KMS-11 (cell line): ENCODE measurements around the gene RILP.

Source experiments
- H2AFZ ChIP-seq: fragments of 200-600 bp; sonication (generic); 2 replicates; pipeline ENCODE4 v1.6.1; 2016; ENCODE audit warnings: antibody characterized with exemption, mixed run types, low read depth
- H3K27ac ChIP-seq: fragments of 200-600 bp; sonication (generic); 2 replicates; pipeline ENCODE4 v1.6.1; 2016; ENCODE audit warnings: mild to moderate bottlenecking, mixed run types
- H3K27me3 ChIP-seq: fragments of 200-600 bp; sonication (generic); 2 replicates; pipeline ENCODE4 v1.6.1; 2017; ENCODE audit warnings: mild to moderate bottlenecking, low read depth, mixed run types, moderate library complexity; ENCODE audit not compliant: insufficient read depth
- H3K36me3 ChIP-seq: fragments of 200-600 bp; sonication (generic); 2 replicates; pipeline ENCODE4 v1.6.1; 2017; ENCODE audit warnings: mild to moderate bottlenecking, mixed run types; ENCODE audit not compliant: insufficient read depth
- H3K4me1 ChIP-seq: fragments of 200-600 bp; sonication (generic); 2 replicates; pipeline ENCODE4 v1.6.1; 2016; ENCODE audit warnings: mild to moderate bottlenecking, low read depth, mixed run types; ENCODE audit not compliant: poor library complexity, severe bottlenecking
- H3K4me2 ChIP-seq: fragments of 200-600 bp; sonication (generic); 2 replicates; pipeline ENCODE4 v1.7.0; 2016; ENCODE audit warnings: mild to moderate bottlenecking, mixed run types
- H3K4me3 ChIP-seq: fragments of 200-600 bp; sonication (generic); IDR thresholded peaks from 2 replicates; pipeline ENCODE4 v1.6.1; 2017; ENCODE audit warnings: low read depth, low read length, mixed read lengths; ENCODE audit not compliant: insufficient read depth
- H3K79me2 ChIP-seq: fragments of 200-600 bp; sonication (generic); 2 replicates; pipeline ENCODE4 v1.6.1; 2016; ENCODE audit warnings: low read depth, mixed run types; ENCODE audit not compliant: insufficient read depth
- H3K9ac ChIP-seq: fragments of 200-600 bp; sonication (generic); 2 replicates; pipeline ENCODE4 v1.6.1; 2016; ENCODE audit warnings: mild to moderate bottlenecking, mixed run types
- H4K20me1 ChIP-seq: fragments of 200-600 bp; sonication (generic); 2 replicates; pipeline ENCODE4 v1.6.1; 2016; ENCODE audit warnings: mild to moderate bottlenecking, mixed run types; ENCODE audit not compliant: insufficient read depth
- TF ChIP-seq, protein P1 (sequence below): fragments of 200-600 bp; sonication (generic); conservative IDR thresholded peaks from 2 replicates; pipeline ENCODE4 v1.6.1; 2017; ENCODE audit warnings: low read depth, mild to moderate bottlenecking, antibody characterized with exemption, low read length, moderate library complexity, mixed read lengths

The RILP gene

DNA sequence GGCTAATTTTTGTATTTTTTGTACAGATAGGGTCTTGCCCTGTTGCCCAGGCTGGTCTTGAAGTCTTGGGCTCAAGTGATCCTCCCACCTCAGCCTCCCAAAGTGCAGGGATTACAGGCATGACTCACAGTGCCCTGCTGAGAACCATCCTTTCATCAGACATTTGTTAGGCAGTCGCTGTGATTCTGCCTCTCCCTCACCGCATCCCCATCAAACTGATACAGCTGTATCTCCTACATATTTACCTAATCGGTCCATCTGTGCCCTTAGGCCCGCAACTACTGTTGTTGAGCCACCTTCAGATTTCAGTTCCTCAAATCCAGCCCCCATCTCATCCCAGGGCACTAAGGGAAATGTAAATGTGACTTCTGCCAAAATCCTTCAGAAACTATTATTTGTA lies 19.0 kb downstream of the RILP start:
- Histone ChIP-seq H3K36me3 (no peaks in the 10 kb centered on the region), H3K4me3 (no peak overlapping the region), H4K20me1 (no peaks in the 10 kb centered on the region), H3K79me2 (no peaks in the 10 kb centered on the region), H3K27me3 (no peaks in the 10 kb centered on the region), H3K4me1 (peaks cover 13% of the 10 kb centered on the region), H2AFZ (no peak overlapping the region), H3K9ac (no peak overlapping the region), H3K27ac (no peak overlapping the region), H3K4me2 (no peak overlapping the region)
- TF ChIP-seq, protein P1, sequence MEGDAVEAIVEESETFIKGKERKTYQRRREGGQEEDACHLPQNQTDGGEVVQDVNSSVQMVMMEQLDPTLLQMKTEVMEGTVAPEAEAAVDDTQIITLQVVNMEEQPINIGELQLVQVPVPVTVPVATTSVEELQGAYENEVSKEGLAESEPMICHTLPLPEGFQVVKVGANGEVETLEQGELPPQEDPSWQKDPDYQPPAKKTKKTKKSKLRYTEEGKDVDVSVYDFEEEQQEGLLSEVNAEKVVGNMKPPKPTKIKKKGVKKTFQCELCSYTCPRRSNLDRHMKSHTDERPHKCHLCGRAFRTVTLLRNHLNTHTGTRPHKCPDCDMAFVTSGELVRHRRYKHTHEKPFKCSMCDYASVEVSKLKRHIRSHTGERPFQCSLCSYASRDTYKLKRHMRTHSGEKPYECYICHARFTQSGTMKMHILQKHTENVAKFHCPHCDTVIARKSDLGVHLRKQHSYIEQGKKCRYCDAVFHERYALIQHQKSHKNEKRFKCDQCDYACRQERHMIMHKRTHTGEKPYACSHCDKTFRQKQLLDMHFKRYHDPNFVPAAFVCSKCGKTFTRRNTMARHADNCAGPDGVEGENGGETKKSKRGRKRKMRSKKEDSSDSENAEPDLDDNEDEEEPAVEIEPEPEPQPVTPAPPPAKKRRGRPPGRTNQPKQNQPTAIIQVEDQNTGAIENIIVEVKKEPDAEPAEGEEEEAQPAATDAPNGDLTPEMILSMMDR: no peak

DNA sequence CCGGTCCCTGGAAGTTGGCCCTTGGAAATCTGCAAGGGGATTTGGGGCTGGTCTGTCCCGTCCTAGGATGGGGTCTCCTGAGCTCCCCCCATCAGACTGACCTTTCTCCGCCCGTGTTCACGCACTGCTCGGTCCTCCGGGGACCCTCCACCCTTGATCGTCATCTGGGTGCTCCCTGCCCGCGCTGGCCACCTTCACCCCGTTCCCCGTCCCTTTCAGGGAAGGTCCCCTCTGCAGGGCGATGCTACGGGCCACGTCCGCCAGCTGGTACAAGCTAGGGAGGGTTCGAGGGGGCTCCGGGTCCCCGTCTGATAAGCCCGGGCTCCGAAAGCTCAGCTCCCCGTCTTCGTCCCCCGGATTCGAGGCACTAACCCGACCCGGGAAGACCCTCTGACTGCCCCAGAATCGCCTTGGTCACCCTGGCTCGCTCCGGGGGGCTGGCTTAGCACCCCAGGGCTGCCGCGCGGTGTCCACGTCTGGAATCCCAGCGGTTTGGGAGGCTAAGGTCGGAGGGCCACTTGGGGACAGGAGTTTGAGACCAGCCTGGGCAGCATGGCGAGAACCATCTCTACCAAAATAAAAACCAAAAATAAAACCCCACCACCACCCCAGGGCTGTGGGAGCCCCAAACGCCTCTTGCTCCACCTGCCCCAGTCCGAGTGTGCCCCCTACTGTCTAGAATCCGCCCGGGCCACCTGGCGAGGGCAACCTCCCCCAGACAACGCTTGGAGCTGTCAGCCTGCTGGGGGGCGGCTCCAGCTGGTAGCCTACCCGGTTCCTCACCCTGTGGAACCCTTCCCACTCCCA lies 20.0 kb downstream of the RILP start:
- peak overlapping the region; percentile 85 for H3K9ac ChIP-seq
- H3K4me2 ChIP-seq: peak overlapping the region; percentile 80
- peak overlapping the region; percentile 82 for H3K27ac ChIP-seq
- H3K79me2 ChIP-seq: no peaks in the 10 kb centered on the region
- H3K4me1 ChIP-seq: peaks cover 13% of the 10 kb centered on the region
- H3K36me3 ChIP-seq: no peaks in the 10 kb centered on the region
- peak overlapping the region; percentile 75 for H2AFZ ChIP-seq
- TF ChIP-seq, protein P1: peak; percentile 64
- no peaks in the 10 kb centered on the region for H3K27me3 ChIP-seq
- H3K4me3 ChIP-seq: no peak overlapping the region
- H4K20me1 ChIP-seq: no peaks in the 10 kb centered on the region

DNA sequence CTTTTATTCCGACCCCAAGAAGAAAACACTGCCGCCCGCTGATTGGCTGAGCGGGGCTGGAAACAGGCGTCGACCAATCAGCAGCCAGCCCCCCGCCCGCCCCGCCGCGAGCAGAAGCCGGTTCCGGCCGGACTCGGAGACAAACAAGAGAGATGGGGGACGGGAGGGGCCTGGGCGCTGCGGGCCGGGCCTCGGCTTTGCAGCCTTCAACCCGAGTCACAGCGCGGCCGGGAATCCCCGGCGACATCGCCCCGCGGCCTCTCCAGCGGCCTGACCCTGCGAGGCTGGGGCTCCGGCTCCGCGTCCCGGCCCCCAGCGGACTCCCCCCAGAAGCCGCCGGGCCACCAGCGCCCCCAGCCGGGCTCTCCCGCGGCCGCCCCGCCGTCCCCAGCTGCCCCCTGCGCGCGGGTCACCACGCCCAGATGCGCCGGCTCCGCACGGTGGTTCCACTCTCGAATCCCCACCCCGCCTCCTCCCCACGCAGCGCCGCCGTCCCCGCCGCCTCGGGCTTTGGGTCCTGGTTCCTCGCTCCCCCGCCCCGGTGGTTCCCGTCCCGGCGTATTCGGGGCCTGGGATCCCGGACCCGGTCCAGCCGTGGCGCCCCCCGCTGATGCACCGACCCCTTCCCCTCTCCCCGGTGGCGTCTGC lies 20.7 kb downstream of the RILP start:
- H3K4me2 ChIP-seq: peak overlapping the region; percentile 80
- H3K27ac ChIP-seq: peak overlapping the region; percentile 82
- H3K27me3 ChIP-seq: no peaks in the 10 kb centered on the region
- no peaks in the 10 kb centered on the region for H4K20me1 ChIP-seq
- TF ChIP-seq, protein P1: no peak
- peak overlapping the region; percentile 85 for H3K9ac ChIP-seq
- no peaks in the 10 kb centered on the region for H3K79me2 ChIP-seq
- peak overlapping the region; percentile 75 for H2AFZ ChIP-seq
- H3K4me3 ChIP-seq: no peak overlapping the region
- H3K36me3 ChIP-seq: no peaks in the 10 kb centered on the region
- H3K4me1 ChIP-seq: peaks cover 13% of the 10 kb centered on the region

DNA sequence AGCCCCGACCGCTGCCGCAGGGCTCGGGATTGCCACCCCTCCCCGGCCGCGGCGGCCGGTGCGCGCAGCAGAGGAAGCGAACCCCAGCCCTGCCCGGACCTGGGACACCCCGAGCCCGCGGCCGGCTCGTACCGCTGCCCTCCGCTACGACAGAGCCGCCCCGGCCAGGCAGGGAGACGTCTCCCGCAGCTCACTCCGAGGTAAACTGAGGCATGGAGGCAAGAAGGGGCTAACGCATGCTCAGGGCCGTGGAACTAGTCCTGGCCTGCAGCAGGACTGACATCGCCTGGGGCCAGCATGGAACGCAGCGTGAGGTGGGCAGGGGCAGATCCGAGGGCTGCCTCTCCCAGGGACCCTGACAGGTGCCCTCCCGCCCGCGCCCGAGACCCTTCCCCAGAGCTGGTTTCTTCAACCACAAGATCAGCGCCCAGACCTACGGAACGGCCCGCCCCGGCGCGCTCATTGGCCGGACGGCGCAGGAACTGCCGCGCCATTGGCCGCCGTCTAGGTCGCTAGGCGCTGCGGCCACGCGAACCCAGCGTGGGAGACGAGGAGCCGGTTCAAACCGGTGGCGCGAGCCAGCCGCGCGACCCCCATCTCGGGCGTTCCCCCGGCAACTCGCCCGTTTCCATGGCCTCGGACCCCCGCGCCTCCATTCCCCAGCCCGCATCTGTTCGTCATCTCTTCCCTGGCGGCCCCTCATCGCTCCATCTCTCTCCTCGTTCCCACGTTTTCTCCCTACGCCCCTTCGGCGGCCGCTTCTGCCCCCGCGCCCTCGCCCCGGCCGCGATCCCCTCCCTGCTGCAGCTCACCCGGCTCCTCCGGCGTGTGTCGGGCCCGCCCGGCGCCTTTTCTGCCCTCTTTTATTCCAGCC lies 21.4 kb downstream of the RILP start, which contains the start of gene SLC43A2:
TSS of gene SLC43A2 (minus strand) at position 853 of the 874 bp plus-strand sequence. CDS start 960 bp downstream, outside the sequence.
- Histone ChIP-seq H2AFZ (peak within 1 kb of the TSS; percentile 75), H3K27me3 (no peaks in the 10 kb centered on the region), H3K4me3 (no peak within 1 kb of the TSS), H3K4me1 (peaks cover 13% of the 10 kb centered on the region), H3K79me2 (no peaks in the 10 kb centered on the region), H3K9ac (peak within 1 kb of the TSS; percentile 85), H3K36me3 (no peaks in the 10 kb centered on the region), H3K4me2 (peak within 1 kb of the TSS; percentile 80), H3K27ac (peak within 1 kb of the TSS; percentile 82), H4K20me1 (no peaks in the 10 kb centered on the region)
- TF ChIP-seq, protein P1: no peak
